ENCODE results near the gene SNX6. TPM values are rescaled to one million over a fixed set of nuclear protein-coding genes. Genes with fewer than 3 reads are reported as not detected.
A peak's percentile ranks its signal among the peaks of the same experiment; 100 is the strongest.

Gene SNX6
- total RNA-seq (10 to 100 TPM; 50.6 to 79.4 TPM), polyA plus RNA-seq (10 to 100 TPM; 14.7 to 53.3 TPM)
- long read RNA-seq, donor 1, transcript SNX6-201 (14 exons, 2,001 nt): major isoform, 17 of 44 reads
- long read RNA-seq, donor 1, transcript SNX6-202 (13 exons, 3,398 nt): minor isoform, 13 of 44 reads
- long read RNA-seq, donor 1, partial matches to known transcripts: 13 of 44 reads
- long read RNA-seq, donor 1, other reads (novel, unspliced or antisense): 0 of 44 reads
- long read RNA-seq, donor 2, transcript SNX6-201 (14 exons, 2,001 nt): major isoform, 8 of 31 reads
- long read RNA-seq, donor 2, partial matches to known transcripts: 22 of 31 reads
- long read RNA-seq, donor 2, other reads (novel, unspliced or antisense): 0 of 31 reads
- long read RNA-seq, donor 3, transcript SNX6-201 (14 exons, 2,001 nt): major isoform, 18 of 34 reads
- long read RNA-seq, donor 3, partial matches to known transcripts: 13 of 34 reads
- long read RNA-seq, donor 3, other reads (novel, unspliced or antisense): 0 of 34 reads
- long read RNA-seq, donor 4, partial matches to known transcripts: 16 of 18 reads
- long read RNA-seq, donor 4, other reads (novel, unspliced or antisense): 0 of 18 reads
- long read RNA-seq, donor 5, transcript SNX6-201 (14 exons, 2,001 nt): major isoform, 28 of 65 reads
- long read RNA-seq, donor 5, transcript SNX6-202 (13 exons, 3,398 nt): minor isoform, 7 of 65 reads
- long read RNA-seq, donor 5, partial matches to known transcripts: 30 of 65 reads
- long read RNA-seq, donor 5, other reads (novel, unspliced or antisense): 0 of 65 reads

GRCh38 chr14:34629657-34630529 is at the start of gene SNX6:
Gene SNX6, minus strand, starts transcription at chr14:34630148. Its CDS starts 32 bp downstream, at chr14:34630116.
- Histone ChIP-seq H3K4me3 (peak within 1 kb of the TSS; percentile 99), H3K4me1 (ENCODE audit: control insufficient read depth in 5 of 5, insufficient read depth in 5 of 5, low read length in 5 of 5) (peaks cover 0 to 7% (median 3%) of the 10 kb centered on the region in 5 donors), H3K9me3 (ENCODE audit: control insufficient read depth in 4 of 4, insufficient read depth in 3 of 4, low read length in 3 of 4) (no peaks in the 10 kb centered on the region), H3K9ac (ENCODE audit: insufficient read depth in 1 of 2, low read length in 2 of 2) (peak within 1 kb of the TSS; percentile 77 to 91), H3K27me3 (ENCODE audit: control insufficient read depth in 3 of 3, insufficient read depth in 3 of 3, low read length in 2 of 3) (no peaks in the 10 kb centered on the region), H3K36me3 (ENCODE audit: control insufficient read depth in 4 of 4, insufficient read depth in 4 of 4, low read length in 4 of 4) (no peaks in the 10 kb centered on the region), H3K27ac (ENCODE audit: low read depth in 1 of 2, low read length in 1 of 2) (peak within 1 kb of the TSS; percentile 94 to 96)
- TF ChIP-seq, protein P1, sequence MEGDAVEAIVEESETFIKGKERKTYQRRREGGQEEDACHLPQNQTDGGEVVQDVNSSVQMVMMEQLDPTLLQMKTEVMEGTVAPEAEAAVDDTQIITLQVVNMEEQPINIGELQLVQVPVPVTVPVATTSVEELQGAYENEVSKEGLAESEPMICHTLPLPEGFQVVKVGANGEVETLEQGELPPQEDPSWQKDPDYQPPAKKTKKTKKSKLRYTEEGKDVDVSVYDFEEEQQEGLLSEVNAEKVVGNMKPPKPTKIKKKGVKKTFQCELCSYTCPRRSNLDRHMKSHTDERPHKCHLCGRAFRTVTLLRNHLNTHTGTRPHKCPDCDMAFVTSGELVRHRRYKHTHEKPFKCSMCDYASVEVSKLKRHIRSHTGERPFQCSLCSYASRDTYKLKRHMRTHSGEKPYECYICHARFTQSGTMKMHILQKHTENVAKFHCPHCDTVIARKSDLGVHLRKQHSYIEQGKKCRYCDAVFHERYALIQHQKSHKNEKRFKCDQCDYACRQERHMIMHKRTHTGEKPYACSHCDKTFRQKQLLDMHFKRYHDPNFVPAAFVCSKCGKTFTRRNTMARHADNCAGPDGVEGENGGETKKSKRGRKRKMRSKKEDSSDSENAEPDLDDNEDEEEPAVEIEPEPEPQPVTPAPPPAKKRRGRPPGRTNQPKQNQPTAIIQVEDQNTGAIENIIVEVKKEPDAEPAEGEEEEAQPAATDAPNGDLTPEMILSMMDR (IDR thresholded peaks at IDR 0.05; ENCODE audit: control extremely low read depth, extremely low read depth): no peak
- peak; percentile 98 for ATAC-seq (ENCODE audit: insufficient read depth, low FRiP score)
- 1% methylated on average over 67 to 84 of the region's 84 CpGs for WGBS, 2 donors
- DNase-seq: peak; percentile 86 to 90 (median 88)

DNA sequence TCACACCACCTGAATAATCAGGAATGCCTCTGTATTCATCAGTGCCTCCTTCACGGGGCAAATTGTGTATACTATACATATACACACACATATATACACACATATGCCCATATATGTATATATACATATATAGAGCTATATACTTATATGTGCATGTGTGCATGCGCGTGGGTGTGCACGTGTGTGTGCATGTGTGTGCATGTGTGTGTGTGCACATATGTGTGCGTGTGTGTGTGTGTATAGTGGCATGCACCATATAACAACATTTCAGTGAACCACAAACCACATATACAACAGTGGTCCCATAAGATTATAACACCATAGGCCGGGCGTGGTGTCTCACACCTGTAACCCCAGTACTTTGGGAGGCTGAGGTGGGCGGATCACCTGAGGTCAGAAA is 48.8 kb upstream of the SNX6 start:
- Histone ChIP-seq H3K9me3 (ENCODE audit: control insufficient read depth in 4 of 4, insufficient read depth in 3 of 4, low read length in 3 of 4) (no peaks in the 10 kb centered on the region), H3K4me1 (ENCODE audit: control insufficient read depth in 5 of 5, insufficient read depth in 5 of 5, low read length in 5 of 5) (no peaks in the 10 kb centered on the region), H3K4me3 (no peak overlapping the region), H3K27ac (ENCODE audit: low read depth in 1 of 2, low read length in 1 of 2) (no peak overlapping the region), H3K27me3 (ENCODE audit: control insufficient read depth in 3 of 3, insufficient read depth in 3 of 3, low read length in 2 of 3) (no peaks in the 10 kb centered on the region), H3K9ac (ENCODE audit: insufficient read depth in 1 of 2, low read length in 2 of 2) (no peak overlapping the region), H3K36me3 (ENCODE audit: control insufficient read depth in 4 of 4, insufficient read depth in 4 of 4, low read length in 4 of 4) (no peaks in the 10 kb centered on the region)
- 83 to 96% methylated on average over 8 of the region's 8 CpGs for WGBS, 2 donors
- TF ChIP-seq, protein P1 (IDR thresholded peaks at IDR 0.05; ENCODE audit: control extremely low read depth, extremely low read depth): no peak
- ATAC-seq (ENCODE audit: insufficient read depth, low FRiP score) (no peak), DNase-seq (no peak)

DNA sequence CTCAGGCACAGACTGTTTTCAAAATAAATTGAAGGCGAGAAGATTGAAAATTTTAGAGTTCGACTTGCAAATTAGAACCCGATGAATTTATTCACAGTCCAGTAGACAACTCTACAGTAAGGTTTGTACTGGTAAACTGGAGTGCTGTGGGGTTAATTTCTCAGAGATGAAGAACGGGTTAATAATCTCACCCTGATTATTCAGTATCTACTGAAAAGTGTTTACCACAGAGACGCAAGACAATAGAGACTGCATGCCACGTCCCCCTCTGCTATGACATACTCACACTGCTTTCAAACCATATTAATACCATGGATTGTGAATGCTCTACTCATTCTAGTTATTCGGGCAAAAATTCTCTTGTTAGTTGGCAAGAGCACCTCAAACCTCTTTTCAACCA is 48.4 kb upstream of the SNX6 start:
- Histone ChIP-seq H3K4me1 (ENCODE audit: control insufficient read depth in 5 of 5, insufficient read depth in 5 of 5, low read length in 5 of 5) (no peaks in the 10 kb centered on the region), H3K9me3 (ENCODE audit: control insufficient read depth in 4 of 4, insufficient read depth in 3 of 4, low read length in 3 of 4) (no peaks in the 10 kb centered on the region), H3K9ac (ENCODE audit: insufficient read depth in 1 of 2, low read length in 2 of 2) (no peak overlapping the region), H3K36me3 (ENCODE audit: control insufficient read depth in 4 of 4, insufficient read depth in 4 of 4, low read length in 4 of 4) (no peaks in the 10 kb centered on the region), H3K27ac (ENCODE audit: low read depth in 1 of 2, low read length in 1 of 2) (no peak overlapping the region), H3K4me3 (no peak overlapping the region), H3K27me3 (ENCODE audit: control insufficient read depth in 3 of 3, insufficient read depth in 3 of 3, low read length in 2 of 3) (no peaks in the 10 kb centered on the region)
- ATAC-seq (ENCODE audit: insufficient read depth, low FRiP score) (no peak), DNase-seq (no peak)
- 78 to 90% methylated on average over 7 of the region's 7 CpGs for WGBS, 2 donors
- TF ChIP-seq, protein P1 (IDR thresholded peaks at IDR 0.05; ENCODE audit: control extremely low read depth, extremely low read depth): no peak
